Vagina (tissue), 2 donors: ENCODE measurements around the gene ERO1B. TPM values are rescaled to one million over a fixed set of nuclear protein-coding genes. Genes with fewer than 3 reads are reported as not detected.

Source experiments
- DNase-seq, 2 donors: peaks; one replicate each; pipeline ENCODE4 v3.0.0-alpha.2; 2017; ENCODE audit errors: extremely low spot score in 2 of 2
- H3K27ac ChIP-seq: fragments of 200-600 bp; sonication (generic); one replicate; pipeline ENCODE4 v1.5.1; 2019
- H3K27me3 ChIP-seq: fragments of 200-600 bp; sonication (generic); one replicate; pipeline ENCODE4 v1.5.1; 2019
- H3K36me3 ChIP-seq, 2 donors: fragments of 200-600 bp; sonication (generic); one replicate each; pipeline ENCODE4 v1.5.1; 2017 to 2019
- H3K4me1 ChIP-seq: fragments of 200-600 bp; sonication (generic); one replicate; pipeline ENCODE4 v1.5.1; 2019
- H3K4me3 ChIP-seq, 2 donors: fragments of 200-600 bp; sonication (generic); 1 replicate in 1 of 2; 2 replicates in 1 of 2; pipeline ENCODE4 v1.5.1; 2016 to 2019
- H3K9me3 ChIP-seq: fragments of 200-600 bp; sonication (generic); one replicate; pipeline ENCODE4 v1.5.1; 2019
- POLR2A ChIP-seq, 2 donors: fragments of 450-650 bp; IDR thresholded peaks; one replicate each; pipeline ENCODE4 v1.6.1; 2017; ENCODE audit warnings: antibody characterized with exemption in 2 of 2, mild to moderate bottlenecking in 2 of 2, moderate library complexity in 2 of 2
- POLR2AphosphoS5 ChIP-seq, 2 donors: sonication (generic); formaldehyde crosslinking; IDR thresholded peaks; one replicate each; pipeline ENCODE4 v1.9.0; 2017; ENCODE audit warnings: antibody characterized with exemption in 2 of 2, mild to moderate bottlenecking in 2 of 2, low read depth in 1 of 2; ENCODE audit not compliant: insufficient read depth in 1 of 2
- intact Hi-C: fragments of 100-400 bp; cut with DNase I; formaldehyde crosslinking; loops from one replicate; pipeline ENCODE4 v1.15.1; 2023
- total RNA-seq: library from RNA; depleted of rRNA; stranded (reverse); fragments of >200 nt; gene quantifications from one replicate; pipeline ENCODE4 v1.2.3, GENCODE V29; 2016
- TF ChIP-seq, protein P1 (sequence below), 3 experiments: fragments of 450-650 bp in 2 of 3; fragments of 200-600 bp in 1 of 3; sonication (generic) in 1 of 3; IDR thresholded peaks; one replicate each; pipeline ENCODE4 v1.5.1; 2017 to 2019; ENCODE audit warnings: antibody characterized with exemption in 3 of 3, mild to moderate bottlenecking in 2 of 3, moderate library complexity in 2 of 3

ERO1B gene
- total RNA-seq, 1 donor from 2014 or later = 10.3 TPM

DNA sequence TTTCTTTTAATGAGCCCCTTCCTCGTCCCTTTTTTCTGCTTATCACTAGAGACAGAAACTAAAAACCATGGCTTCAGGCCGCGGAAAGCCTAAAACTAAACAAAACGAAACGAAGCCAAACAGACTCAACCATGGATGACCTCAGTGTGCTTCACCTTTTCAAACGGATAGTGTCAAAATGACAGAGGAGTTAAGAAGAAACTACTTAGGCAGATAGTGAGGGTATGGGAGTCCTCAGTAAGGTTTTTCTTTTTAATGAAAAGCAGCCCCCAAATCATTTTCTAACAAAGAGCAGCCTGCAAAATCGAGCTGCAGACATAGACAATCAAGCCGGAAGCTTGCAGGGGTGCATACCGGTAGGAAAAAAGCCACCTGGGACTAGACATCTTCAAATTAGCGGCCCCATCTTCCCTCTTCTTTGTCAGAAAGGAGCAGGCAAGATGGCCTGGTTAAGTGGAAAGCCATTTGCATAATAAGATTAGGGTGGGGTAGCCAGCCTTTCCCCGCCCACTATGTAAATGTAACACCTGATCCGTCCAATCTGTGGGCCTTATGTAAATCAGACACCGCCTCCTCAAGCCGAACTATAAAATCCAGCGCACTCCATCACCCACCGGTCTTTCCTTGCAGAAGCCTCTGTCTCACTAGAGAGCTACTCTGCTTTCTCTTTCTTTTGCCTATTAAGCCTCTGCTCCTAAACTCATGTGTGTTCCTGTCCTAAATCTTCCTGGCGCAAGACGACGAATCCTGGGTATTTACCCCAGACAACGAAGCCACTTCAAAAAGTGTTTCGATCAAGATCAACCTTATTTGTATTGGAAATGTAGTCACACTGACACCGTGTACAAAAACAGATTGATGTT is 6.2 kb upstream of the ERO1B start:
- no peaks in the 10 kb centered on the region for H3K9me3 ChIP-seq
- no peaks in the 10 kb centered on the region for H3K27me3 ChIP-seq
- H3K4me3 ChIP-seq = no peak overlapping the region
- H3K4me1 ChIP-seq = no peaks in the 10 kb centered on the region
- H3K27ac ChIP-seq = no peak overlapping the region
- intact Hi-C loops = no loop called here
- TF ChIP-seq POLR2A (IDR thresholded peaks at IDR 0.05) = no peak
- no peak for TF ChIP-seq POLR2AphosphoS5 (IDR thresholded peaks at IDR 0.05; ENCODE audit: insufficient read depth in 1 of 2, low read depth in 1 of 2)
- TF ChIP-seq, protein P1, sequence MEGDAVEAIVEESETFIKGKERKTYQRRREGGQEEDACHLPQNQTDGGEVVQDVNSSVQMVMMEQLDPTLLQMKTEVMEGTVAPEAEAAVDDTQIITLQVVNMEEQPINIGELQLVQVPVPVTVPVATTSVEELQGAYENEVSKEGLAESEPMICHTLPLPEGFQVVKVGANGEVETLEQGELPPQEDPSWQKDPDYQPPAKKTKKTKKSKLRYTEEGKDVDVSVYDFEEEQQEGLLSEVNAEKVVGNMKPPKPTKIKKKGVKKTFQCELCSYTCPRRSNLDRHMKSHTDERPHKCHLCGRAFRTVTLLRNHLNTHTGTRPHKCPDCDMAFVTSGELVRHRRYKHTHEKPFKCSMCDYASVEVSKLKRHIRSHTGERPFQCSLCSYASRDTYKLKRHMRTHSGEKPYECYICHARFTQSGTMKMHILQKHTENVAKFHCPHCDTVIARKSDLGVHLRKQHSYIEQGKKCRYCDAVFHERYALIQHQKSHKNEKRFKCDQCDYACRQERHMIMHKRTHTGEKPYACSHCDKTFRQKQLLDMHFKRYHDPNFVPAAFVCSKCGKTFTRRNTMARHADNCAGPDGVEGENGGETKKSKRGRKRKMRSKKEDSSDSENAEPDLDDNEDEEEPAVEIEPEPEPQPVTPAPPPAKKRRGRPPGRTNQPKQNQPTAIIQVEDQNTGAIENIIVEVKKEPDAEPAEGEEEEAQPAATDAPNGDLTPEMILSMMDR (IDR thresholded peaks at IDR 0.05) = no peak
- no peak for DNase-seq
- no peaks in the 10 kb centered on the region for H3K36me3 ChIP-seq

DNA sequence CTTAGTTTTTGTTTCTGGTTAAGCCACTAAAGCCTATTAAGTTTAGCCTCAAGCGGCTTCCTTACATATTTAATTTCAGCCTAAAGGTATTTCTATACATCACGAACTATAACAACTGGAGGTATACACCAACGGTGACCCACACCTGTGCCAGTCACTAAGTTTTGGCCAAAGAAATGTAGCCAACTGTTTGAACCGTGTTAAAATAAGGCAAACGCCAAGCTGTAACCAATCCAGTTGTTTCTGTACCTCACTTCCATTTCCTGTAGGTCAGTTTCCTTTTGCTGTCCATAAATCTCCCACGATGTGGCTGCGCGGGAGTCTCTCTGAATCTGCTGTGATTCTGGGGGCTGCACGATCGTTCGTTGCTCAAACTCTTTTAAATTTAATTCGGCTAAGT is 5.6 kb upstream of the ERO1B start:
- intact Hi-C loops = no loop called here
- DNase-seq = no peak
- Histone ChIP-seq H3K4me3 (no peak overlapping the region), H3K27ac (no peak overlapping the region), H3K36me3 (no peaks in the 10 kb centered on the region), H3K4me1 (peaks cover 5% of the 10 kb centered on the region), H3K27me3 (no peaks in the 10 kb centered on the region), H3K9me3 (no peaks in the 10 kb centered on the region)
- TF ChIP-seq POLR2A (IDR thresholded peaks at IDR 0.05) = no peak
- TF ChIP-seq, protein P1 (IDR thresholded peaks at IDR 0.05) = no peak

DNA sequence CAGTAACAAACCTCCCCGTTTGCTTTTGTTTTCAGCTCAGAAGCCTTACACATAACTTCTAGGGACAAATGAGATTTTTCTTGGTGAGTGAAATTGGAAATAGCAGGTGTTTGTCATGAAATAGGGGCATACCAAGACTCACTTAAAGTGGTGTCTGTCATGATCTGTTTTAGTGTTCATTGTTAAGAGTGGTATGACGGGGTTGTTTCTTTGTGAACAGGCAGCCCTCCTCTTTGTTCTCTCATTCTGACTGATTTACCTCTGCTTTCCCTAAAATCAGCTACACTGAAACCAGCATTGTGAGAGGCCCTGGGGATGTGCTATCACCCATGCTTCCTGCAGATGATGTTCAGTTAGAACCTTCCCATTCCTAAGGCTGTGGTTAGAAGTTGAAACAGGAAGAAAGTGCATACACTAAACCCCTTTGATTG is 2.5 kb upstream of the ERO1B start:
- intact Hi-C loops = no loop called here
- TF ChIP-seq, protein P1 (IDR thresholded peaks at IDR 0.05) = no peak
- TF ChIP-seq POLR2A (IDR thresholded peaks at IDR 0.05) (no peak), POLR2AphosphoS5 (IDR thresholded peaks at IDR 0.05; ENCODE audit: insufficient read depth in 1 of 2, low read depth in 1 of 2) (no peak)
- H3K27ac ChIP-seq = no peak overlapping the region
- DNase-seq = no peak
- H3K36me3 ChIP-seq = no peaks in the 10 kb centered on the region
- no peaks in the 10 kb centered on the region for H3K27me3 ChIP-seq
- no peaks in the 10 kb centered on the region for H3K9me3 ChIP-seq
- H3K4me3 ChIP-seq = no peak overlapping the region
- peaks cover 15% of the 10 kb centered on the region for H3K4me1 ChIP-seq

DNA sequence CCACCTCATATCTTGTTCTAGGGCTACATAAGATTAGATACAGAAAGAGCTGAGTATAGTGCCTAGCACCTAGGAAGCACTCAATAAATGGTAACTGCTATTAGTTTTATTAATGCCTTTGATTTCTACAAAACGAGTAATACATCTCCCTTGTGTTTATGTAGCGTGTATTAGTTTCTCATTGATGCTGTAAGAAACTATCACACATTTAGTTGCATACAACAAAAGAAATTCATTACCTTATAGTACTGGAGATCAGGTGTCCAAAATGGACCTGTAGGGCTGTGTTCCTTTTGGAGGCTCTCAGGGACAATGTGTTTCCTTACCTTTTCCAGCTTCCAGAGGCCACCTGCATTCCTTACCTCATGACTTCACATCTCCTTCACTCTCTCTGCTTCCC is 961 bp upstream of the ERO1B start:
- Histone ChIP-seq H3K36me3 (no peaks in the 10 kb centered on the region), H3K27me3 (no peaks in the 10 kb centered on the region), H3K4me1 (peaks cover 15% of the 10 kb centered on the region), H3K9me3 (no peaks in the 10 kb centered on the region), H3K27ac (no peak overlapping the region), H3K4me3 (peak overlapping the region; percentile 88 to 92)
- intact Hi-C loops = no loop called here
- DNase-seq = no peak
- TF ChIP-seq, protein P1 (IDR thresholded peaks at IDR 0.05) = no peak
- no peak for TF ChIP-seq POLR2AphosphoS5 (IDR thresholded peaks at IDR 0.05; ENCODE audit: insufficient read depth in 1 of 2, low read depth in 1 of 2)
- no peak for TF ChIP-seq POLR2A (IDR thresholded peaks at IDR 0.05)

DNA sequence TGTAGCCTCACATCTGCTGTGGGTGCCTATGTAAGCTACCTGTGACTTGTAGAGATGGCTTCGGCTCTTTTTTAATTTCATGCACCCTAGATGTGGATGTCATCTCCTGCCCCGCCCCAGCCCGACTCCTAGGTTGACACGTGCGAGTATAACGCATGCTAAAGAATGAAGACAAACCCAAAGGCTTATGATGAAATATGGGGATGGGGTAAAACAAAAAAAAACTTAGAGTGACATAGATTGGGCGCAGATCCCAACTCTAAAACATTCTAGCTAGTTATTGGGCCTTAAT is 613 bp upstream of the ERO1B start:
- peaks cover 15% of the 10 kb centered on the region for H3K4me1 ChIP-seq
- no peak for DNase-seq
- TF ChIP-seq, protein P1 (IDR thresholded peaks at IDR 0.05) = no peak
- TF ChIP-seq POLR2AphosphoS5 (IDR thresholded peaks at IDR 0.05; ENCODE audit: insufficient read depth in 1 of 2, low read depth in 1 of 2) = no peak
- TF ChIP-seq POLR2A (IDR thresholded peaks at IDR 0.05) = no peak
- peak overlapping the region; percentile 88 to 92 for H3K4me3 ChIP-seq
- H3K9me3 ChIP-seq = no peaks in the 10 kb centered on the region
- no peaks in the 10 kb centered on the region for H3K27me3 ChIP-seq
- no peaks in the 10 kb centered on the region for H3K36me3 ChIP-seq
- H3K27ac ChIP-seq = peak overlapping the region; percentile 42
- intact Hi-C loops = no loop called here
